Suprapubic skin (tissue), 4 donors: ENCODE results near the gene LGALS3BP. TPM values are rescaled to one million over a fixed set of nuclear protein-coding genes. Genes with fewer than 3 reads are reported as not detected.
A peak's percentile ranks its signal among the peaks of the same experiment; 100 is the strongest.

Experiments used
- DNase-seq, 2 donors: peaks; one replicate each; pipeline ENCODE4 v3.0.0-alpha.2; 2019; ENCODE audit warnings: low spot score in 2 of 2
- H3K27ac ChIP-seq: fragments of 200-600 bp; sonication (generic); one replicate; pipeline ENCODE4 v1.5.1; 2019
- H3K27me3 ChIP-seq: fragments of 200-600 bp; sonication (generic); one replicate; pipeline ENCODE4 v1.5.1; 2019
- H3K36me3 ChIP-seq: fragments of 200-600 bp; sonication (generic); one replicate; pipeline ENCODE4 v1.5.1; 2019
- H3K4me1 ChIP-seq: fragments of 200-600 bp; sonication (generic); one replicate; pipeline ENCODE4 v1.5.1; 2019
- H3K4me3 ChIP-seq: fragments of 200-600 bp; sonication (generic); one replicate; pipeline ENCODE4 v1.5.1; 2019; ENCODE audit warnings: mild to moderate bottlenecking
- H3K9me3 ChIP-seq: fragments of 200-600 bp; sonication (generic); one replicate; pipeline ENCODE4 v1.5.1; 2019
- EP300 ChIP-seq: sonication (generic); formaldehyde crosslinking; IDR thresholded peaks from one replicate; pipeline ENCODE4 v1.6.1; 2017; ENCODE audit warnings: antibody characterized with exemption
- POLR2A ChIP-seq, 2 donors: fragments of 450-650 bp; IDR thresholded peaks; one replicate each; pipeline ENCODE4 v1.6.1; 2017; ENCODE audit warnings: antibody characterized with exemption in 2 of 2, mild to moderate bottlenecking in 2 of 2, moderate library complexity in 2 of 2
- POLR2AphosphoS5 ChIP-seq, 3 donors: sonication (generic); formaldehyde crosslinking; IDR thresholded peaks; one replicate each; pipeline ENCODE4 v1.6.1; 2017; ENCODE audit warnings: antibody characterized with exemption in 3 of 3
- WGBS: methylation state at CpG from one replicate; pipeline ENCODE4 v1.1.5; 2018; 5-methylcytosine and 5-hydroxymethylcytosine counted together
- total RNA-seq, 4 donors: library from RNA; depleted of rRNA; stranded (reverse); fragments of >200 nt; gene quantifications; one replicate each; pipeline ENCODE4 v1.1.0, GENCODE V29; 2016
- TF ChIP-seq, protein P1 (sequence below), 2 donors: fragments of 200-600 bp in 1 of 2; fragments of 450-650 bp in 1 of 2; sonication (generic) in 1 of 2; IDR thresholded peaks; one replicate each; pipeline ENCODE4 v1.5.1; 2016 to 2019; ENCODE audit warnings: antibody characterized with exemption in 2 of 2, mild to moderate bottlenecking in 1 of 2, moderate library complexity in 1 of 2

LGALS3BP gene
- total RNA-seq, 4 donors from 2014 or later = 70.2 to 162 (median 105) TPM

DNA sequence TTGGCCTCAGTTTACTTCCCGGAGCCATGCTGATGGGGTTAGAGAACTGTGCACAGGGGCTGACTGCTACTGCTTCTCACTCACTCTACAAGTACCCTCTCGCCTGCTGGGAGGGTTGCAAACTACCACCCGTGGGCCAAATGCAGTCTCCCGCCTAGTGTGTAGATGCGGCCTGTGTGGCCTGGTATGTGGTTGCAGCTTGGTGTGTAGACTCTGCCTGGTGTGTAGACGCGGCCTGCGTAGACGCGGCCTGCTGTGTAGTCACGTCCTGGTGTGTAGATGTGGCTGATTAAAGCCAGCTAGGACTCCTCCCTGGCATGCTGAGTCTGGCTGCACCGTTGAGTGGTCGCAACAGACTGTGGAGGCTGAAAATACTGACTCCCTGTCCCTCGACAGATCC is 22.6 kb upstream of the LGALS3BP start:
- TF ChIP-seq, protein P1, sequence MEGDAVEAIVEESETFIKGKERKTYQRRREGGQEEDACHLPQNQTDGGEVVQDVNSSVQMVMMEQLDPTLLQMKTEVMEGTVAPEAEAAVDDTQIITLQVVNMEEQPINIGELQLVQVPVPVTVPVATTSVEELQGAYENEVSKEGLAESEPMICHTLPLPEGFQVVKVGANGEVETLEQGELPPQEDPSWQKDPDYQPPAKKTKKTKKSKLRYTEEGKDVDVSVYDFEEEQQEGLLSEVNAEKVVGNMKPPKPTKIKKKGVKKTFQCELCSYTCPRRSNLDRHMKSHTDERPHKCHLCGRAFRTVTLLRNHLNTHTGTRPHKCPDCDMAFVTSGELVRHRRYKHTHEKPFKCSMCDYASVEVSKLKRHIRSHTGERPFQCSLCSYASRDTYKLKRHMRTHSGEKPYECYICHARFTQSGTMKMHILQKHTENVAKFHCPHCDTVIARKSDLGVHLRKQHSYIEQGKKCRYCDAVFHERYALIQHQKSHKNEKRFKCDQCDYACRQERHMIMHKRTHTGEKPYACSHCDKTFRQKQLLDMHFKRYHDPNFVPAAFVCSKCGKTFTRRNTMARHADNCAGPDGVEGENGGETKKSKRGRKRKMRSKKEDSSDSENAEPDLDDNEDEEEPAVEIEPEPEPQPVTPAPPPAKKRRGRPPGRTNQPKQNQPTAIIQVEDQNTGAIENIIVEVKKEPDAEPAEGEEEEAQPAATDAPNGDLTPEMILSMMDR (IDR thresholded peaks at IDR 0.05) = no peak
- TF ChIP-seq POLR2A (IDR thresholded peaks at IDR 0.05) (no peak), EP300 (no peak)
- peak; percentile 37 to 76 for DNase-seq
- Histone ChIP-seq H3K9me3 (no peaks in the 10 kb centered on the region), H3K27me3 (no peaks in the 10 kb centered on the region), H3K27ac (no peak overlapping the region), H3K4me3 (no peak overlapping the region), H3K36me3 (peaks cover 11% of the 10 kb centered on the region), H3K4me1 (peaks cover 46% of the 10 kb centered on the region)
- 94% methylated on average over 12 of the region's 14 CpGs for WGBS

DNA sequence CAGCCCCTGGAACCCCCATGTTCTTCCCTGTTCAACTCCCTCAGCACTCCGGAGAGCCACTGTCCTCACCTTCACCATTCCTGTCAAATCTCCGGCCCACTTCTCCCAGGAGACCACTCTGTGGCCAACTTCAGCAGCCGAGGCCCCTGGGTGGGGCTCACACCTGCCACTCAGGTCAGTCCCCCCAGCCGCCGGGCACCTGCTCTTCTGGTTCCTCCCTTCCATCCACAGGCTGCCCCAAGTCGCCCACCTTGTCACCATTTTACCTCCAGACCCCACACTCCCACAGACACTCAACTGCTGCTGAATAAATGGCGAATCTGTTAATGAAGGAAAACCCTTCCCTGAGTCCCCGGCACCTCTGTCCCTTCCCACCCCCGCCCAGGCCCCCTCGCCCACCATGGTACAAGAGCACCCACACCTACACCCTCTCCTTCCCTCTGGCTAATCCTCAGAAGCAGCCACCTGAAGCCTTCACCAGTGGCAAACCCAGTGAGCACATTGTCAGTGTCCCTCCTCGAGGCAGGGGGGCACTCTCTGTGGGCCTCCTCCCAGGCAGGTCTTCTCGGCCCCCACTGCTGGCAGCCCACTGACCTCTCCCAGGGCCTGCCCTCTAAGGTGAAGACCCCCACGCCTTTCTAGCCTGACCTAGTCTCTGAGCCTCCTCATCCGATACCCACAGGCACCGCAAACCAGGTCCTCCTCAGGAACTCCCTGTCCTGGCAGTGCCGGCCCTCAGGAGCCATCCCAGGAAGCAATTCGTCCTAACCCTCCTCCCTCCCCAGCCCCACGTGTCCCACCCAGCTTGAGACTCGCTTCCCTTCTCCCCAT is 21.7 kb upstream of the LGALS3BP start:
- H3K27ac ChIP-seq = no peak overlapping the region
- no peak for TF ChIP-seq EP300
- TF ChIP-seq, protein P1 (IDR thresholded peaks at IDR 0.05) = no peak
- TF ChIP-seq POLR2A (IDR thresholded peaks at IDR 0.05) = no peak
- no peak for TF ChIP-seq POLR2AphosphoS5 (IDR thresholded peaks at IDR 0.05)
- peak; percentile 43 to 69 for DNase-seq
- WGBS = 81% methylated on average over 19 of the region's 19 CpGs
- H3K36me3 ChIP-seq = peaks cover 20% of the 10 kb centered on the region
- peaks cover 46% of the 10 kb centered on the region for H3K4me1 ChIP-seq
- H3K9me3 ChIP-seq = no peaks in the 10 kb centered on the region
- no peak overlapping the region for H3K4me3 ChIP-seq
- no peaks in the 10 kb centered on the region for H3K27me3 ChIP-seq

DNA sequence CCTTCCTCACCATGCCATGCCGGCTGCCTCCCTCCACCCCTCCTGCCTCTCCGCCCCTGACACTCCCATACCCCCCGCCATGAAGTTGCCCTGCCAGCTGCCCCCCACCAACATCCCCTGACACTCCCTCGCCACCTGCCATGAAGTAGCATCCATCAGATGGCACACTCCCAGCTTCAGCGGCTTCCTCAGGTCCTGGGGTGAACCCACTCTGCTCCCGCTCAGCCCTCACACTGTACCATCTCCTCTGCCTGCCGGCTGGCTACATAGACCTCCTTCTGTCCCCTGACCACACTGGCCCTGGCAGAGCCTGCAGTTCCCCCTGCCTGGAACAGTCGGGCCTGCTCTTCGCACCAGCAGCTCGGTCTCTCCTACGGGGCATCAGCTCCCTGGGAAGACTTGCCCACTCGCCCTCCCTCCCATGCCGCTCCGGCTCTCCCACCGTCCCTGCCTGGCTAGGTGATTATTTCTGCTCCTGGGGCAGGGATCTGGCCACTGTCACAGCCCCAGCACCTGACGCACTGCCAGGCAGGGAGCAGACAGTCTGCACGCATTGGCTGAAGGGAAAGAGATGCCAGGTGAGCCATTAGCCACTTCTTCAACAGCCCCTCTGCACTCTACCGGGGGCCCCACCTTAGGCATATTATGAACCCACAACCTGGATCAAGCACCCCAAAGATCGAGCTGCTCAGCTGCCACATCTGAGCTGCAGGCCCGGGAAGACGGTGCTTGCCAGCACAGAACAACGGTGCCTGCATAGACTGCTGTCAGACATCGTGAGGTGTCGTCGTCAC is 20.9 kb upstream of the LGALS3BP start:
- no peaks in the 10 kb centered on the region for H3K27me3 ChIP-seq
- DNase-seq = peak; percentile 59 to 71
- H3K4me1 ChIP-seq = peaks cover 43% of the 10 kb centered on the region
- WGBS = 83% methylated on average over 22 of the region's 25 CpGs
- H3K4me3 ChIP-seq = no peak overlapping the region
- no peaks in the 10 kb centered on the region for H3K9me3 ChIP-seq
- H3K27ac ChIP-seq = no peak overlapping the region
- TF ChIP-seq POLR2A (IDR thresholded peaks at IDR 0.05) (no peak), POLR2AphosphoS5 (IDR thresholded peaks at IDR 0.05) (no peak), EP300 (no peak)
- TF ChIP-seq, protein P1 (IDR thresholded peaks at IDR 0.05) = no peak
- H3K36me3 ChIP-seq = peaks cover 28% of the 10 kb centered on the region

DNA sequence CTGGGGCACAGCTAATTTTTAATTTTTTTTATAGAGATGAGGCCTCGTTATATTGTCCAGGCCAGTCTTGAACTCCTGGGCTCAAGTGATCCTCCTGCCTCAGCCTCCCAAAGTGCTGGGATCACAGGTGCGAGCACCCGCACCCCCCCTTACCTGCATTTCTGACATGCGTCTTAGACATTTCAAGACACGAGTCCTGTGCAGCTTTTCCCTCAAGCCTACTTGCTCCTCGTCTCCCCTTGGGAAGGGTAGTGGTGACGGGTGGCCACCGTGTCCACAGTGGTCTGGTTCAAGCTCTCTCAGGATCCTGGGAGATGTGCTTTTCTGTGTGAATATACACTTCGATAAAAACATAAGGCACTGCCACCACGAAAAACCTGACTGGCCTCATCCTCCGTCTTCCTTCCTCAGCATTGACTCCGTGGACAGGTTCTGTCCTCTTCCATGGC is 20.2 kb upstream of the LGALS3BP start:
- no peak overlapping the region for H3K4me3 ChIP-seq
- DNase-seq = peak; percentile 34 to 66
- peaks cover 39% of the 10 kb centered on the region for H3K4me1 ChIP-seq
- no peaks in the 10 kb centered on the region for H3K27me3 ChIP-seq
- 91% methylated on average over 12 of the region's 12 CpGs for WGBS
- H3K36me3 ChIP-seq = peaks cover 33% of the 10 kb centered on the region
- H3K27ac ChIP-seq = no peak overlapping the region
- H3K9me3 ChIP-seq = no peaks in the 10 kb centered on the region
- no peak for TF ChIP-seq POLR2A (IDR thresholded peaks at IDR 0.05)
- TF ChIP-seq POLR2AphosphoS5 (IDR thresholded peaks at IDR 0.05) = no peak
- TF ChIP-seq, protein P1 (IDR thresholded peaks at IDR 0.05) = no peak
- TF ChIP-seq EP300 = no peak
